HEK293 (cell line): ENCODE data around the gene ZMYND10.

ENCODE experiments used
- CTCF ChIP-seq: fragments of 450-650 bp; formaldehyde crosslinking; IDR thresholded peaks from 2 replicates; pipeline ENCODE4 v1.5.1; 2016; ENCODE audit warnings: missing biosample characterization, missing genetic modification characterization
- GLI4 ChIP-seq: fragments of 450-650 bp; formaldehyde crosslinking; IDR thresholded peaks from 2 replicates; pipeline ENCODE4 v1.5.1; 2016; ENCODE audit warnings: missing biosample characterization, missing genetic modification characterization
- IKZF3 ChIP-seq: fragments of 450-650 bp; IDR thresholded peaks from 2 replicates; pipeline ENCODE4 v1.5.0; 2018; ENCODE audit warnings: missing biosample characterization, mild to moderate bottlenecking, missing genetic modification characterization, moderate library complexity
- INSM2 ChIP-seq: fragments of 450-650 bp; formaldehyde crosslinking; IDR thresholded peaks from 2 replicates; pipeline ENCODE4 v1.5.1; 2016; ENCODE audit warnings: missing biosample characterization, missing genetic modification characterization
- TF ChIP-seq, protein P1 (sequence below): fragments of 450-650 bp; formaldehyde crosslinking; IDR thresholded peaks from 2 replicates; pipeline ENCODE4 v1.5.1; 2016; ENCODE audit warnings: missing biosample characterization, missing genetic modification characterization
- TF ChIP-seq, protein P2 (sequence below): fragments of 450-650 bp; formaldehyde crosslinking; IDR thresholded peaks from 2 replicates; pipeline ENCODE4 v1.5.1; 2016; ENCODE audit warnings: missing biosample characterization, missing genetic modification characterization

GRCh38 chr3:50304601-50305000 is 40.9 kb downstream of the ZMYND10 start:
- TF ChIP-seq CTCF: no peak
- no peak for TF ChIP-seq GLI4 (tag by site-specific recombination)
- TF ChIP-seq, protein P1, sequence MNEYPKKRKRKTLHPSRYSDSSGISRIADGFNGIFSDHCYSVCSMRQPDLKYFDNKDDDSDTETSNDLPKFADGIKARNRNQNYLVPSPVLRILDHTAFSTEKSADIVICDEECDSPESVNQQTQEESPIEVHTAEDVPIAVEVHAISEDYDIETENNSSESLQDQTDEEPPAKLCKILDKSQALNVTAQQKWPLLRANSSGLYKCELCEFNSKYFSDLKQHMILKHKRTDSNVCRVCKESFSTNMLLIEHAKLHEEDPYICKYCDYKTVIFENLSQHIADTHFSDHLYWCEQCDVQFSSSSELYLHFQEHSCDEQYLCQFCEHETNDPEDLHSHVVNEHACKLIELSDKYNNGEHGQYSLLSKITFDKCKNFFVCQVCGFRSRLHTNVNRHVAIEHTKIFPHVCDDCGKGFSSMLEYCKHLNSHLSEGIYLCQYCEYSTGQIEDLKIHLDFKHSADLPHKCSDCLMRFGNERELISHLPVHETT (tag by site-specific recombination): no peak
- TF ChIP-seq, protein P2, sequence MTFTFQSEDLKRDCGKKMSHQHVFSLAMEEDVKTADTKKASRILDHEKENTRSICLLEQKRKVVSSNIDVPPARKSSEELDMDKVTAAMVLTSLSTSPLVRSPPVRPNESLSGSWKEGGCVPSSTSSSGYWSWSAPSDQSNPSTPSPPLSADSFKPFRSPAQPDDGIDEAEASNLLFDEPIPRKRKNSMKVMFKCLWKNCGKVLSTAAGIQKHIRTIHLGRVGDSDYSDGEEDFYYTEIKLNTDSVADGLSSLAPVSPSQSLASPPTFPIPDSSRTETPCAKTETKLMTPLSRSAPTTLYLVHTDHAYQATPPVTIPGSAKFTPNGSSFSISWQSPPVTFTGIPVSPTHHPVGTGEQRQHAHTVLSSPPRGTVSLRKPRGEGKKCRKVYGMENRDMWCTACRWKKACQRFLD (tag by site-specific recombination): no peak
- no peak for TF ChIP-seq IKZF3
- TF ChIP-seq INSM2 (tag by site-specific recombination): no peak
